Measurements from ENCODE around the gene LRCH3. TPM values are rescaled to one million over a fixed set of nuclear protein-coding genes. Genes with fewer than 3 reads are reported as not detected.

LRCH3 gene
- total RNA-seq, 1 experiment from 2014 or later: 75.8 TPM

- DNase-seq (ENCODE audit: low read depth, low spot score): no peak
- H3K27me3 ChIP-seq (ENCODE audit: control insufficient read depth, insufficient read depth, low read length): no peaks in the 10 kb centered on the region
- ATAC-seq: no peak
- H3K27ac ChIP-seq (ENCODE audit: low read length): no peak overlapping the region
- no peak overlapping the region for H3K4me3 ChIP-seq (ENCODE audit: low read depth in 2 of 2, low read length in 2 of 2)
- no peaks in the 10 kb centered on the region for H3K4me1 ChIP-seq (ENCODE audit: control insufficient read depth, insufficient read depth, low read length)
- in situ Hi-C loops (cut with HindIII; ENCODE audit: low pct_unique_long_range_greater_than_20kb, low sequenced_read_pairs) (no loop called here), intact Hi-C loops (cut with micrococcal nuclease; ENCODE audit: unreplicated experiment) (no loop called here)
- ChIA-PET CTCF (no interaction called here), POLR2A (no interaction called here)
- no peaks in the 10 kb centered on the region for H3K9me3 ChIP-seq (ENCODE audit: control insufficient read depth, insufficient read depth, low read depth, low read length)
- no TSS peak for BruUV-seq (replicated peaks)
- TF ChIP-seq TCF7L2 (IDR thresholded peaks at IDR 0.05; ENCODE audit: low read depth, low read length): no peak
- no peak for TF ChIP-seq REST (IDR thresholded peaks at IDR 0.05; ENCODE audit: insufficient read depth in 1 of 2, low read depth in 2 of 2, low read length in 1 of 2)
- TF ChIP-seq, protein P1, sequence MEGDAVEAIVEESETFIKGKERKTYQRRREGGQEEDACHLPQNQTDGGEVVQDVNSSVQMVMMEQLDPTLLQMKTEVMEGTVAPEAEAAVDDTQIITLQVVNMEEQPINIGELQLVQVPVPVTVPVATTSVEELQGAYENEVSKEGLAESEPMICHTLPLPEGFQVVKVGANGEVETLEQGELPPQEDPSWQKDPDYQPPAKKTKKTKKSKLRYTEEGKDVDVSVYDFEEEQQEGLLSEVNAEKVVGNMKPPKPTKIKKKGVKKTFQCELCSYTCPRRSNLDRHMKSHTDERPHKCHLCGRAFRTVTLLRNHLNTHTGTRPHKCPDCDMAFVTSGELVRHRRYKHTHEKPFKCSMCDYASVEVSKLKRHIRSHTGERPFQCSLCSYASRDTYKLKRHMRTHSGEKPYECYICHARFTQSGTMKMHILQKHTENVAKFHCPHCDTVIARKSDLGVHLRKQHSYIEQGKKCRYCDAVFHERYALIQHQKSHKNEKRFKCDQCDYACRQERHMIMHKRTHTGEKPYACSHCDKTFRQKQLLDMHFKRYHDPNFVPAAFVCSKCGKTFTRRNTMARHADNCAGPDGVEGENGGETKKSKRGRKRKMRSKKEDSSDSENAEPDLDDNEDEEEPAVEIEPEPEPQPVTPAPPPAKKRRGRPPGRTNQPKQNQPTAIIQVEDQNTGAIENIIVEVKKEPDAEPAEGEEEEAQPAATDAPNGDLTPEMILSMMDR (IDR thresholded peaks at IDR 0.05): no peak
- TF ChIP-seq SIN3A (IDR thresholded peaks at IDR 0.05; ENCODE audit: borderline replicate concordance, insufficient read depth, low read depth, low read length): no peak
- no peak for TF ChIP-seq POLR2AphosphoS5 (IDR thresholded peaks at IDR 0.05; ENCODE audit: low read depth, low read length)
- peaks cover 59% of the 10 kb centered on the region for H3K36me3 ChIP-seq (ENCODE audit: control insufficient read depth, insufficient read depth, low read length)
Observed at GRCh38 chr3:197836244-197836643, 45.2 kb downstream of the LRCH3 start.

DNA sequence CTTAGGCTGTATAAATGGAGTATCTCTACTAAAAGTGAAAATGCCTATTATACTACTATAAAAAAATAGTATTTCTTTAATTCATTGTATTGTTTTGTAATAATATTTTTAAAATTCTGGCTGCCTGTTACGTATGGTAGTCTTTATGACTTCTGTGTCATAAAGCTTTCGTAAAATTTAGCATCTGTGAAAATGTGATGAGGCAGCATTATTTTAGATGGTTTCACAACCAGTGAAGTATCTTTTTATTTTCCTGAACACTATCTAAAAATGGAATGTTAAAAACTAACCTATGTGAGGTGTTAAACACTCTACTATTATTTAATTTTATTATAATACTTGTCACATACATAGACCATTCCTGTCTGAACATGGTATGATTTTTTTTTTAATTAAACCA lies 46.2 kb downstream of the LRCH3 start:
- TF ChIP-seq SIN3A (IDR thresholded peaks at IDR 0.05; ENCODE audit: borderline replicate concordance, insufficient read depth, low read depth, low read length) (no peak), REST (IDR thresholded peaks at IDR 0.05; ENCODE audit: insufficient read depth in 1 of 2, low read depth in 2 of 2, low read length in 1 of 2) (no peak), POLR2AphosphoS5 (IDR thresholded peaks at IDR 0.05; ENCODE audit: low read depth, low read length) (no peak), TCF7L2 (IDR thresholded peaks at IDR 0.05; ENCODE audit: low read depth, low read length) (no peak)
- TF ChIP-seq, protein P1 (IDR thresholded peaks at IDR 0.05): no peak
- POLR2A ChIA-PET: no interaction called here
- H3K36me3 ChIP-seq (ENCODE audit: control insufficient read depth, insufficient read depth, low read length): peaks cover 55% of the 10 kb centered on the region

More for the DNA sequence above, 46.2 kb downstream of the LRCH3 start:
- no peaks in the 10 kb centered on the region for H3K4me1 ChIP-seq (ENCODE audit: control insufficient read depth, insufficient read depth, low read length)
- no TSS peak for BruUV-seq (replicated peaks)
- CTCF ChIA-PET: no interaction called here
- no peak overlapping the region for H3K4me3 ChIP-seq (ENCODE audit: low read depth in 2 of 2, low read length in 2 of 2)
- ATAC-seq (no peak), DNase-seq (ENCODE audit: low read depth, low spot score) (no peak)
- no peak overlapping the region for H3K27ac ChIP-seq (ENCODE audit: low read length)
- H3K9me3 ChIP-seq (ENCODE audit: control insufficient read depth, insufficient read depth, low read depth, low read length): no peaks in the 10 kb centered on the region
- in situ Hi-C loops (cut with HindIII; ENCODE audit: low pct_unique_long_range_greater_than_20kb, low sequenced_read_pairs) (no loop called here), intact Hi-C loops (cut with micrococcal nuclease; ENCODE audit: unreplicated experiment) (no loop called here)
- H3K27me3 ChIP-seq (ENCODE audit: control insufficient read depth, insufficient read depth, low read length): no peaks in the 10 kb centered on the region
